Keratinocyte (primary cell): ENCODE results near the gene RDH13. TPM values are rescaled to one million over a fixed set of nuclear protein-coding genes. Genes with fewer than 3 reads are reported as not detected.

Source experiments
- DNase-seq: peaks from one replicate; pipeline ENCODE4 v3.0.0-alpha.2; 2011; ENCODE audit warnings: low read depth, missing footprints, low spot score
- FAIRE-seq: peaks from 2 replicates; lab custom pipeline; 2011; peaks lifted over from hg19 to GRCh38; lab: Jason Lieb, UNC
- H2AFZ ChIP-seq: 2 replicates; pipeline ENCODE4 v1.6.0; 2012; ENCODE audit warnings: low read length, control low read depth, inconsistent platforms; ENCODE audit not compliant: control insufficient read depth
- H3K27ac ChIP-seq: 2 replicates; pipeline ENCODE4 v1.5.1; 2011; ENCODE audit warnings: low read length; ENCODE audit not compliant: control insufficient read depth, insufficient read depth
- H3K27me3 ChIP-seq: 3 replicates; pipeline ENCODE4 v1.6.0; 2011; ENCODE audit warnings: low read length; ENCODE audit not compliant: control insufficient read depth, insufficient read depth; ENCODE audit errors: extremely low read depth
- H3K36me3 ChIP-seq, 2 experiments: 2 replicates in 1 of 2; 3 replicates in 1 of 2; pipeline ENCODE4 v1.5.1; 2011; ENCODE audit warnings: low read length in 2 of 2, mild to moderate bottlenecking in 1 of 2; ENCODE audit not compliant: control insufficient read depth in 2 of 2, insufficient read depth in 2 of 2; ENCODE audit errors: extremely low read depth in 1 of 2
- H3K4me1 ChIP-seq: 3 replicates; pipeline ENCODE4 v1.5.1; 2011; ENCODE audit warnings: low read length; ENCODE audit not compliant: control insufficient read depth, insufficient read depth; ENCODE audit errors: extremely low read depth
- H3K4me2 ChIP-seq: 3 replicates; pipeline ENCODE4 v1.6.0; 2011; ENCODE audit warnings: low read depth, low read length; ENCODE audit not compliant: control insufficient read depth, insufficient read depth; ENCODE audit errors: extremely low read depth
- H3K4me3 ChIP-seq, 3 experiments: fragments of 200-600 bp in 1 of 3; sonication (generic) in 1 of 3; 2 replicates in 2 of 3; 3 replicates in 1 of 3; pipeline ENCODE4 v1.5.1; 2011 to 2016; ENCODE audit warnings: low read length in 3 of 3, mild to moderate bottlenecking in 3 of 3, control low read depth in 2 of 3, inconsistent platforms in 1 of 3, low read depth in 1 of 3, mixed read lengths in 1 of 3, mixed run types in 1 of 3, moderate library complexity in 1 of 3; ENCODE audit not compliant: control insufficient read depth in 2 of 3, insufficient read depth in 2 of 3; ENCODE audit errors: extremely low read depth in 1 of 3
- H3K79me2 ChIP-seq: 2 replicates; pipeline ENCODE4 v1.6.0; 2012; ENCODE audit warnings: low read length; ENCODE audit not compliant: control insufficient read depth, insufficient read depth
- H3K9ac ChIP-seq: 3 replicates; pipeline ENCODE4 v1.6.0; 2011; ENCODE audit warnings: low read length; ENCODE audit not compliant: control insufficient read depth, insufficient read depth; ENCODE audit errors: extremely low read depth
- H3K9me1 ChIP-seq: 3 replicates; pipeline ENCODE4 v1.6.0; 2011; ENCODE audit warnings: low read length; ENCODE audit not compliant: control insufficient read depth, insufficient read depth; ENCODE audit errors: extremely low read depth
- H3K9me3 ChIP-seq: 2 replicates; pipeline ENCODE4 v1.5.1; 2012; ENCODE audit warnings: low read depth, low read length; ENCODE audit not compliant: control insufficient read depth
- H4K20me1 ChIP-seq: 3 replicates; pipeline ENCODE4 v1.6.0; 2011; ENCODE audit warnings: low read length; ENCODE audit not compliant: control insufficient read depth, insufficient read depth; ENCODE audit errors: extremely low read depth
- CTCF ChIP-seq, 3 experiments: IDR thresholded peaks in 1 of 3; conservative IDR thresholded peaks in 1 of 3; optimal IDR thresholded peaks in 1 of 3; 2 replicates in 2 of 3; 3 replicates in 1 of 3; pipeline versions ENCODE3 to v1.5.1; 2011; ENCODE audit warnings: low read length in 3 of 3, mild to moderate bottlenecking in 3 of 3, moderate library complexity in 2 of 3, control low read depth in 1 of 3, inconsistent platforms in 1 of 3; ENCODE audit not compliant: insufficient read depth in 2 of 3; ENCODE audit errors: extremely low read depth in 1 of 3
- EZH2 ChIP-seq: IDR thresholded peaks from one replicate; pipeline ENCODE4 v1.6.1; 2012; ENCODE audit warnings: inconsistent platforms, mild to moderate bottlenecking, low read length, moderate library complexity
- dilution Hi-C: fragments of 300-500 bp; cut with MboI; formaldehyde crosslinking; loops from one replicate; pipeline ENCODE4 v1.7.0; 2020; ENCODE audit warnings: low sequenced_read_pairs; ENCODE audit not compliant: extremely low pct_ligation_motif_present
- polyA plus RNA-seq, 5 experiments: library from polyadenylated mRNA; depleted of rRNA in 3 of 5; stranded (reverse) in 3 of 5; stranded (forward) in 1 of 5; unstranded in 1 of 5; fragments of >200 nt; gene quantifications; 1 replicate in 1 of 5; 2 replicates in 3 of 5; 3 replicates in 1 of 5; pipeline versions ENCODE4 v1.2.1 to v1.2.3, GENCODE V29; 2011 to 2012; ENCODE audit warnings: missing spikeins in 2 of 5, low read depth in 1 of 5, low replicate concordance in 1 of 5

The RDH13 gene
- polyA plus RNA-seq, 1 donor (not counting 4 experiments of a cell fraction or from before 2014, with no cell fraction given): 10.6 TPM

- Histone ChIP-seq H3K27me3 (no peaks in the 10 kb centered on the region), H3K4me2 (no peak overlapping the region), H3K9me3 (no peaks in the 10 kb centered on the region), H3K79me2 (peaks cover 22% of the 10 kb centered on the region), H3K4me3 (no peak overlapping the region), H3K4me1 (no peaks in the 10 kb centered on the region), H4K20me1 (no peaks in the 10 kb centered on the region), H2AFZ (no peak overlapping the region), H3K9me1 (no peaks in the 10 kb centered on the region), H3K27ac (no peak overlapping the region), H3K36me3 (peaks cover 15 to 20% of the 10 kb centered on the region in 2 experiments), H3K9ac (no peak overlapping the region)
- no peak for FAIRE-seq
- dilution Hi-C loops: no loop called here
- no peak for TF ChIP-seq EZH2
- no peak for TF ChIP-seq CTCF (optimal IDR thresholded peaks at IDR 0.05 in 1 of 3, IDR thresholded peaks at IDR 0.05 in 1 of 3, conservative IDR thresholded peaks at IDR 0.05 in 1 of 3; ENCODE audit: extremely low read depth in 1 of 3, insufficient read depth in 2 of 3, low read length in 3 of 3)
- no peak for DNase-seq
Observed at GRCh38 chr19:55106591-55106990, 43.6 kb upstream of the RDH13 start.

GRCh38 chr19:55105237-55105636 is 42.3 kb upstream of the RDH13 start:
- Histone ChIP-seq H3K4me3 (no peak overlapping the region), H3K4me2 (no peak overlapping the region), H3K9me1 (no peaks in the 10 kb centered on the region), H3K9ac (no peak overlapping the region), H3K4me1 (no peaks in the 10 kb centered on the region), H3K27ac (no peak overlapping the region), H3K9me3 (no peaks in the 10 kb centered on the region), H2AFZ (no peak overlapping the region), H3K79me2 (peaks cover 16% of the 10 kb centered on the region), H3K27me3 (no peaks in the 10 kb centered on the region), H3K36me3 (peaks cover 15 to 21% of the 10 kb centered on the region in 2 experiments), H4K20me1 (no peaks in the 10 kb centered on the region)
- dilution Hi-C loops: no loop called here
- TF ChIP-seq CTCF (optimal IDR thresholded peaks at IDR 0.05 in 1 of 3, IDR thresholded peaks at IDR 0.05 in 1 of 3, conservative IDR thresholded peaks at IDR 0.05 in 1 of 3; ENCODE audit: extremely low read depth in 1 of 3, insufficient read depth in 2 of 3, low read length in 3 of 3) (no peak), EZH2 (no peak)
- DNase-seq (no peak), FAIRE-seq (no peak)
